Tibial nerve (tissue), 4 donors: ENCODE results near the gene MED16. TPM values are rescaled to one million over a fixed set of nuclear protein-coding genes. Genes with fewer than 3 reads are reported as not detected.

ENCODE experiments used
- DNase-seq, 2 donors: peaks; one replicate each; pipeline ENCODE4 v3.0.0-alpha.2; 2019; ENCODE audit warnings: low spot score in 2 of 2
- H3K27ac ChIP-seq, 4 donors: fragments of 200-600 bp; sonication (generic) in 3 of 4; one replicate each; pipeline ENCODE4 v1.5.1; 2017 to 2019; ENCODE audit warnings: mild to moderate bottlenecking in 1 of 4
- H3K27me3 ChIP-seq, 2 donors: fragments of 200-600 bp; sonication (generic) in 1 of 2; one replicate each; pipeline versions ENCODE4 v1.5.1 to v1.6.0; 2017 to 2019
- H3K36me3 ChIP-seq, 3 donors: fragments of 200-600 bp; sonication (generic); one replicate each; pipeline ENCODE4 v1.5.1; 2018 to 2019
- H3K4me1 ChIP-seq, 4 donors: fragments of 200-600 bp; sonication (generic) in 3 of 4; one replicate each; pipeline ENCODE4 v1.5.1; 2017 to 2019
- H3K4me3 ChIP-seq, 4 donors: fragments of 200-600 bp; sonication (generic) in 3 of 4; one replicate each; pipeline ENCODE4 v1.5.1; 2017 to 2019; ENCODE audit warnings: mild to moderate bottlenecking in 1 of 4, moderate library complexity in 1 of 4
- H3K9me3 ChIP-seq, 4 donors: fragments of 200-600 bp; sonication (generic) in 3 of 4; one replicate each; pipeline ENCODE4 v1.5.1; 2017 to 2019
- EP300 ChIP-seq, 2 donors: sonication (generic); formaldehyde crosslinking; IDR thresholded peaks; one replicate each; pipeline ENCODE4 v1.6.1; 2017; ENCODE audit warnings: antibody characterized with exemption in 2 of 2, mild to moderate bottlenecking in 1 of 2
- POLR2A ChIP-seq, 2 donors: fragments of 450-650 bp; IDR thresholded peaks; one replicate each; pipeline ENCODE4 v1.6.1; 2017; ENCODE audit warnings: antibody characterized with exemption in 2 of 2, mild to moderate bottlenecking in 2 of 2, moderate library complexity in 2 of 2
- WGBS, 2 donors: methylation state at CpG; one replicate each; pipeline ENCODE4 v1.1.5; 2018; 5-methylcytosine and 5-hydroxymethylcytosine counted together
- total RNA-seq, 4 donors: library from RNA; depleted of rRNA; stranded (reverse); fragments of >200 nt; gene quantifications; one replicate each; pipeline ENCODE4 v1.1.0, GENCODE V29; 2016
- TF ChIP-seq, protein P1 (sequence below), 5 experiments: fragments of 200-600 bp in 3 of 5; fragments of 450-650 bp in 2 of 5; sonication (generic) in 3 of 5; IDR thresholded peaks; one replicate each; pipeline ENCODE4 v1.5.1; 2016 to 2019; ENCODE audit warnings: antibody characterized with exemption in 5 of 5, mild to moderate bottlenecking in 3 of 5, moderate library complexity in 2 of 5

The MED16 gene
- total RNA-seq, 4 donors from 2014 or later, result 49.6 to 67.5 (median 53.9) TPM

DNA sequence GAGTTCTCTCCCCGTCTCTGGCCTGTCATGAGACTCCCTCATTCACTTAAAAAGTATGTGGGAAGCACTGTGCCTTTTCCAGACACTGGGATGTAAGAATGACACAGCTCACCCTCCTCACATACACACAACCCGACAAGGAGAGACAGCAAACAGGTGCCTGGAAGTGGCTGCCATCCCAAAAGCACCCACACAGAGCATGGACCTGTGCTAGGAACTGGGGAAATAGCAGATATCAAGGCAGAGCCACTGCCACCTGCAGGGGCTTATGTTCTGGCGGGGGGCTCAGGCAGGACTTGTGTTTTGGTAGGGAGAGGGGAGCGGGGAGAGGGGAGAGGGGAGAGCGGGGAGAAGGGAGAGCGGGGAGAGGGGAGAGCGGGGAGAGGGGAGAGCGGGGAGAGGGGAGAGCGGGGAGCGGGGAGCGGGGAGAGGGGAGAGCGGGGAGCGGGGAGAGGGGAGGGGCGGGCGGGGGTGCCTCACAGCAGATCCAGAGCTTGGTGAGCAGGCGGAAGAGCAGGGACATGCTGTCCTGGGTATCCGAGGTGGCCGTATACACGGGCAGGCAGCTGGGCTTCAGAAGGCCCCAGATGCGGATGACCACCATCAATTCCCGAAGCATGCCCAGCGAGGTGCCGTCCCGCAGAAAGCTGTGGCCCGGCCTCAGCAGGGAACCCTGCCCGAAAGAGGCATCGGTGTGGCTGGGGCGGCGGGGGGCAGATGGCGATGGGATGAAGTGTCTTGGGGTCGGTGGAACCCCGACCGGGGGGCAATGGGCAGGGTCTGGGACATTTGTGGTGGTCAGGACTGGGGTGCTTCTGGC is 21.3 kb downstream of the MED16 start:
- no peak for DNase-seq
- 86 to 90% methylated on average over 22 to 23 of the region's 33 CpGs for WGBS, 2 donors
- Histone ChIP-seq H3K4me3 (no peak overlapping the region), H3K36me3 (peaks cover 0 to 89% (median 0%) of the 10 kb centered on the region in 3 donors), H3K4me1 (peaks cover 0 to 43% (median 13%) of the 10 kb centered on the region in 4 donors), H3K27me3 (no peaks in the 10 kb centered on the region), H3K9me3 (no peaks in the 10 kb centered on the region), H3K27ac (peak overlapping the region; percentile 74 to 90 (median 80))
- TF ChIP-seq EP300 (IDR thresholded peaks at IDR 0.05) (no peak), POLR2A (IDR thresholded peaks at IDR 0.05) (no peak)
- TF ChIP-seq, protein P1, sequence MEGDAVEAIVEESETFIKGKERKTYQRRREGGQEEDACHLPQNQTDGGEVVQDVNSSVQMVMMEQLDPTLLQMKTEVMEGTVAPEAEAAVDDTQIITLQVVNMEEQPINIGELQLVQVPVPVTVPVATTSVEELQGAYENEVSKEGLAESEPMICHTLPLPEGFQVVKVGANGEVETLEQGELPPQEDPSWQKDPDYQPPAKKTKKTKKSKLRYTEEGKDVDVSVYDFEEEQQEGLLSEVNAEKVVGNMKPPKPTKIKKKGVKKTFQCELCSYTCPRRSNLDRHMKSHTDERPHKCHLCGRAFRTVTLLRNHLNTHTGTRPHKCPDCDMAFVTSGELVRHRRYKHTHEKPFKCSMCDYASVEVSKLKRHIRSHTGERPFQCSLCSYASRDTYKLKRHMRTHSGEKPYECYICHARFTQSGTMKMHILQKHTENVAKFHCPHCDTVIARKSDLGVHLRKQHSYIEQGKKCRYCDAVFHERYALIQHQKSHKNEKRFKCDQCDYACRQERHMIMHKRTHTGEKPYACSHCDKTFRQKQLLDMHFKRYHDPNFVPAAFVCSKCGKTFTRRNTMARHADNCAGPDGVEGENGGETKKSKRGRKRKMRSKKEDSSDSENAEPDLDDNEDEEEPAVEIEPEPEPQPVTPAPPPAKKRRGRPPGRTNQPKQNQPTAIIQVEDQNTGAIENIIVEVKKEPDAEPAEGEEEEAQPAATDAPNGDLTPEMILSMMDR (IDR thresholded peaks at IDR 0.05), result no peak

DNA sequence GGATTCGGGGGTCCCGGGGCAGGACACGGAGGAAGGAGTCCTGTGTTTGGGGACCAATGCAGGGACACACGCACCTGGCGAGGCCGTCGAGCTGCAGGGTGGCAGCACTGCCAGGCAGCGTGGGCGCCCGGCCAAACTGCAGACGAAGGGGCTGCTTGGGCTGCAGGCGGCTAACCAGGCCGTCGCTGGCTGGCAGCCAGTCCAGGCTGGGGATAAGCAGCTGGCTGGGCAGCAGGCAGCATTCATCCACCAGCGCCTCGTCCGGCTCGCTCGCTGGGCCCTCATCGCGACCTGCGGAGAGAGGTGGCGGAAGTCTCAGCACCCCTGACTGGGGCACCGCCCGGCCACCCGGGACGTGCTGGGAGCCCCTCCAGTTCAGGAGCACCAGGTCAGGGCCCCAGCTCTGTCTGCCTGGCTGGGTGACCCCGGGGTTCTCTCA is 22.0 kb downstream of the MED16 start:
- H3K36me3 ChIP-seq, result peaks cover 0 to 85% (median 0%) of the 10 kb centered on the region in 3 donors
- no peak for DNase-seq
- 77% methylated on average over 12 to 15 of the region's 28 CpGs for WGBS, 2 donors
- peaks cover 0 to 43% (median 13%) of the 10 kb centered on the region in 4 donors for H3K4me1 ChIP-seq
- peak overlapping the region in 1 of 4 donors; percentile 90 for H3K27ac ChIP-seq
- H3K9me3 ChIP-seq, result no peaks in the 10 kb centered on the region
- no peak overlapping the region for H3K4me3 ChIP-seq
- no peaks in the 10 kb centered on the region for H3K27me3 ChIP-seq
- peak in 1 of 2 donors; percentile 9 for TF ChIP-seq EP300 (IDR thresholded peaks at IDR 0.05)
- TF ChIP-seq, protein P1 (IDR thresholded peaks at IDR 0.05), result no peak
- TF ChIP-seq POLR2A (IDR thresholded peaks at IDR 0.05), result no peak

DNA sequence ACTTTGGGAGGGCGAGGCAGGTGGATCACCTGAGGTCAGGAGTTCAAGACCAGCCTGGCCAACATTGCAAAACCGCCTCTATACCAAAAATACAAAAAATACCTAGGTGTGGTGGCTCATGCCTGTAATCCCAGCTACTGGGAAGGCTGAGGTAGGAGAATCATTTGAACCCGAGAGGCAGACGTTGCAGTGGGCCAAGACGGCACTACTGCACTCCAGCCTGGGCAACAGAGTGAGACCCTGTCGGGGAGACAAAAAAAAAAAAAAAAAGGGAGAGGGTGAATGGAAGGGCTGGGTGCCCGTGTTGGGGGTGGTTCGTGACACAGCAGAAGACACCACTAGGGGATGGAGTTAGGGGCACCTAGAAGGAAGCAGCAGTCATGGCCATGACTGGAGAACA is 22.7 kb downstream of the MED16 start:
- H3K4me3 ChIP-seq, result no peak overlapping the region
- no peaks in the 10 kb centered on the region for H3K27me3 ChIP-seq
- WGBS, 2 donors, result 88 to 92% methylated on average over 8 of the region's 8 CpGs
- TF ChIP-seq POLR2A (IDR thresholded peaks at IDR 0.05), result no peak
- TF ChIP-seq, protein P1 (IDR thresholded peaks at IDR 0.05), result no peak
- TF ChIP-seq EP300 (IDR thresholded peaks at IDR 0.05), result no peak
- no peak for DNase-seq
- H3K36me3 ChIP-seq, result peaks cover 0 to 84% (median 0%) of the 10 kb centered on the region in 3 donors
- no peaks in the 10 kb centered on the region for H3K9me3 ChIP-seq
- H3K27ac ChIP-seq, result peak overlapping the region; percentile 68 to 90 (median 82)
- peaks cover 0 to 43% (median 13%) of the 10 kb centered on the region in 4 donors for H3K4me1 ChIP-seq

DNA sequence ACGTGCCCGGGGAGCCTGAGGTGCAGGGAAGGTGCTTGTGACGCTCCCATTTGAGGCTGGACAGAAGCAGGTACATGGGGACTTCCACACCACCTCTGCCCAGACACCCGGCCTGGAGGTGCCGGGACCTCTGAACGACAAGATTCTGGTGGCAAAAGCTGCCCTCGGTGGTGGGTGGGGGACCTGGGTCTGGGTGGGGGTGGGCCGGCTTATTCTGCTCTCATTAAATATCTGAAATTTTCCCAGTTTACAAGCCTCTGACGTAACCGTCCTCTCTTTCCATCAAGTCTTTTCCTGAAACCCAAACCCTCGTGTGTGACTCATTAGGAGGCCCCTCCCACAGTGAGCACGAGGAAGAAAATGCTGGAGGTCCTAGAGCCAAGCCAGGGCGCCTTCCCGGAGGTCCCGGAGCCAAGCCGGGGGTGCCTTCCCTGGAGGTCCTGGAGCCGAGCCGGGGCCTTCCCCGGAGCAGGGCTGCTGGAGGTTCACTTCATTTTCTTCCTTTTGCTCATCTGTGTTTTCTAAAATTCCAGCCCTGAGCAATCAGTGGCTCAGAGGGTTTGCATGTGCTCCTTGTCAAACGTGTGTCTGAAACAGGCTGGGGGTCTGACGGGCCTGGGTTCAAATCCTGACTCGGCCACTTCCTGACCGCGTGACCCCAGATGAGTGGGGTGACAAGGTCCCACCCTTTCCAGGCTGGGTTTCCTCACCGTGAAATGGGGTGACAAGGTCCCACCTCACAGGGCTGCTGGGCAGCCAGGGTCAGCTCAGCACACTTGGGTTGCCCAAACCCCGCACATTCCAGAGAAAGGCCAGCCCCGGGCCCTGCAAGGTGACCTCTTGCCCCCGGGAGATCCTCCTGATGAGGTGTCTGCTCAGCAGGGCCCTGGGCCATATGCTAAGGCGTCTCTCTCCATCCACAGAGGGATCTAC is 23.5 kb downstream of the MED16 start:
- 54% methylated on average over 29 of the region's 29 CpGs for WGBS, 2 donors
- peaks cover 0 to 76% (median 0%) of the 10 kb centered on the region in 3 donors for H3K36me3 ChIP-seq
- H3K4me3 ChIP-seq, result no peak overlapping the region
- DNase-seq, result peak; percentile 58 to 80
- H3K27ac ChIP-seq, result peak overlapping the region; percentile 80 to 90 (median 86)
- peak in 1 of 2 donors; percentile 59 for TF ChIP-seq EP300 (IDR thresholded peaks at IDR 0.05)
- TF ChIP-seq, protein P1 (IDR thresholded peaks at IDR 0.05), result no peak
- no peaks in the 10 kb centered on the region for H3K9me3 ChIP-seq
- H3K27me3 ChIP-seq, result no peaks in the 10 kb centered on the region
- H3K4me1 ChIP-seq, result peaks cover 0 to 43% (median 13%) of the 10 kb centered on the region in 4 donors
